ENCODE results near the gene MRPL33. TPM values are rescaled to one million over a fixed set of nuclear protein-coding genes. Genes with fewer than 3 reads are reported as not detected.

The MRPL33 gene
- total and polyA plus RNA-seq, 2 of the 13 experiments (the other 11 are each of a cell fraction or from before 2014, with no cell fraction given): 69.7 to 218 TPM

DNA sequence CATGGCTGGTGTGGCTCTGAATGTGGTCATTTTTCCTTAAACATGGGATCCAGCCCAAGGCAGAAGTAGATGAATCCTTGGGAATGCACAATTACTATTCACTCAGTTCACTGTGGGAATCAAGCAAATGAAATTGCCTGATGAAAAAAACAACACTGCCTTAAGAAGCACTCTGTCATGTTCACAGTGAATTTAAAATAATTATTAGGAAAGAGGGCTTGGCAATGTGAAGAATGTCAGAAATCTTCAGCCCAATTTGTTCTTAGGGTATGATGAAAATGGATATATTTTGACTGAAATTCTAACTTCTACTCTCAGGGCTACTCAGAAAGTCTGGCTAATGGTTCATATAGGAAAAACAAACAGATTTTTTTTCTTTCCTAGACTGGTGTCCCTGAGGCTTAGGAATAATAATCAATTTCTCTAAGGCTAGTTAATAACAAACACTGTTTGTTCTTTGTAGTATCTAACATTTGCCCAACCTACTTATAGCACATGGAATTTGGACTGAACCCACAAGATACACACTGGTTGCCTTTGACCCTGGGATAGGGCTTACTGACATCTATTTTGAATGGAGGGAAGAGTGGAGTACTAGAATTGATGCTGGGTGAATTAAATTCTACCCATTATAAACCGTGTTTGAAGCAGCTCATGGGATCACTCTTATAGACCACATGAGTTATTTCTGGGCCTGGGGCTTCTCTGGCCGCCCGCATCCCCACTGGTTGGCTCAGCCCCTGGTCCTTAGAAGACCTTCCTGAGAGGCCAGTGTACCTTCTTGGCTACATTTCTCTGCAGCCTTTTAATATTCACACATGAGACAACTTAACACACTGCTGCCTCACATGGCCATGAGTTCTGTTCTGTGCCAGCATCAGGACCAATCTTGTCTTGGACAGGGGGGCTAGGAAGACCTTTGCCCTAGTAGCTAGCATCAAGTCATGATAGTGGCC, 8.3 kb upstream of the MRPL33 start (continued):
- TF ChIP-seq, protein P1, sequence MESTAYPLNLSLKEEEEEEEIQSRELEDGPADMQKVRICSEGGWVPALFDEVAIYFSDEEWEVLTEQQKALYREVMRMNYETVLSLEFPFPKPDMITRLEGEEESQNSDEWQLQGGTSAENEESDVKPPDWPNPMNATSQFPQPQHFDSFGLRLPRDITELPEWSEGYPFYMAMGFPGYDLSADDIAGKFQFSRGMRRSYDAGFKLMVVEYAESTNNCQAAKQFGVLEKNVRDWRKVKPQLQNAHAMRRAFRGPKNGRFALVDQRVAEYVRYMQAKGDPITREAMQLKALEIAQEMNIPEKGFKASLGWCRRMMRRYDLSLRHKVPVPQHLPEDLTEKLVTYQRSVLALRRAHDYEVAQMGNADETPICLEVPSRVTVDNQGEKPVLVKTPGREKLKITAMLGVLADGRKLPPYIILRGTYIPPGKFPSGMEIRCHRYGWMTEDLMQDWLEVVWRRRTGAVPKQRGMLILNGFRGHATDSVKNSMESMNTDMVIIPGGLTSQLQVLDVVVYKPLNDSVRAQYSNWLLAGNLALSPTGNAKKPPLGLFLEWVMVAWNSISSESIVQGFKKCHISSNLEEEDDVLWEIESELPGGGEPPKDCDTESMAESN (CRISPR knock-in tag; conservative IDR thresholded peaks at IDR 0.05): no peak
- 0 out of 2 replicates have a peak, but pooled peaks have one; percentile 42 for TF ChIP-seq HOXA5 (CRISPR knock-in tag; IDR thresholded peaks at IDR 0.05)
- TF ChIP-seq, protein P2, sequence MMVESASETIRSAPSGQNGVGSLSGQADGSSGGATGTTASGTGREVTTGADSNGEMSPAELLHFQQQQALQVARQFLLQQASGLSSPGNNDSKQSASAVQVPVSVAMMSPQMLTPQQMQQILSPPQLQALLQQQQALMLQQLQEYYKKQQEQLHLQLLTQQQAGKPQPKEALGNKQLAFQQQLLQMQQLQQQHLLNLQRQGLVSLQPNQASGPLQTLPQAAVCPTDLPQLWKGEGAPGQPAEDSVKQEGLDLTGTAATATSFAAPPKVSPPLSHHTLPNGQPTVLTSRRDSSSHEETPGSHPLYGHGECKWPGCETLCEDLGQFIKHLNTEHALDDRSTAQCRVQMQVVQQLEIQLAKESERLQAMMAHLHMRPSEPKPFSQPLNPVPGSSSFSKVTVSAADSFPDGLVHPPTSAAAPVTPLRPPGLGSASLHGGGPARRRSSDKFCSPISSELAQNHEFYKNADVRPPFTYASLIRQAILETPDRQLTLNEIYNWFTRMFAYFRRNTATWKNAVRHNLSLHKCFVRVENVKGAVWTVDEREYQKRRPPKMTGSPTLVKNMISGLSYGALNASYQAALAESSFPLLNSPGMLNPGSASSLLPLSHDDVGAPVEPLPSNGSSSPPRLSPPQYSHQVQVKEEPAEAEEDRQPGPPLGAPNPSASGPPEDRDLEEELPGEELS (CRISPR knock-in tag; IDR thresholded peaks at IDR 0.05): peak; percentile 87
- TF ChIP-seq TGIF2 (CRISPR knock-in tag; IDR thresholded peaks at IDR 0.05): no peak
- no peak for TF ChIP-seq EZH2 (conservative IDR thresholded peaks at IDR 0.05; ENCODE audit: low read depth, low read length)
- no peak for TF ChIP-seq TSC22D2 (CRISPR knock-in tag; IDR thresholded peaks at IDR 0.05; ENCODE audit: borderline replicate concordance)
- TF ChIP-seq HINFP (CRISPR knock-in tag; IDR thresholded peaks at IDR 0.05; ENCODE audit: low read depth): no peak
- peak; percentile 78 for TF ChIP-seq IKZF5 (CRISPR knock-in tag; IDR thresholded peaks at IDR 0.05)
- no peak for TF ChIP-seq ZFP90 (CRISPR knock-in tag; IDR thresholded peaks at IDR 0.05; ENCODE audit: borderline replicate concordance)
- TF ChIP-seq MTF2 (CRISPR knock-in tag; IDR thresholded peaks at IDR 0.05; ENCODE audit: borderline replicate concordance): no peak
- TF ChIP-seq EP300 (IDR thresholded peaks at IDR 0.05; ENCODE audit: low read depth in 2 of 2, low read length in 2 of 2): peak in 1 of 2 experiments; percentile 91; a peak in 2 of 4 replicates
- TF ChIP-seq EP300 (CRISPR knock-in tag; IDR thresholded peaks at IDR 0.05; ENCODE audit: borderline replicate concordance): peak; percentile 37; the same call in 1 of the 2 replicates
- peak; percentile 96 for TF ChIP-seq RCOR2 (CRISPR knock-in tag; IDR thresholded peaks at IDR 0.05)
- TF ChIP-seq ZNF501 (CRISPR knock-in tag; IDR thresholded peaks at IDR 0.05): no peak
- TF ChIP-seq ZNF557 (CRISPR knock-in tag; IDR thresholded peaks at IDR 0.05): 0 out of 2 replicates have a peak, but pooled peaks have one; percentile 36
- peak; percentile 66; the same call in 1 of the 2 replicates for TF ChIP-seq MEIS1 (CRISPR knock-in tag; IDR thresholded peaks at IDR 0.05; ENCODE audit: borderline replicate concordance)
- TF ChIP-seq BCL3 (CRISPR knock-in tag; IDR thresholded peaks at IDR 0.05): 0 out of 2 replicates have a peak, but pooled peaks have one; percentile 25
- TF ChIP-seq, protein P3, sequence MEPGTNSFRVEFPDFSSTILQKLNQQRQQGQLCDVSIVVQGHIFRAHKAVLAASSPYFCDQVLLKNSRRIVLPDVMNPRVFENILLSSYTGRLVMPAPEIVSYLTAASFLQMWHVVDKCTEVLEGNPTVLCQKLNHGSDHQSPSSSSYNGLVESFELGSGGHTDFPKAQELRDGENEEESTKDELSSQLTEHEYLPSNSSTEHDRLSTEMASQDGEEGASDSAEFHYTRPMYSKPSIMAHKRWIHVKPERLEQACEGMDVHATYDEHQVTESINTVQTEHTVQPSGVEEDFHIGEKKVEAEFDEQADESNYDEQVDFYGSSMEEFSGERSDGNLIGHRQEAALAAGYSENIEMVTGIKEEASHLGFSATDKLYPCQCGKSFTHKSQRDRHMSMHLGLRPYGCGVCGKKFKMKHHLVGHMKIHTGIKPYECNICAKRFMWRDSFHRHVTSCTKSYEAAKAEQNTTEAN (CRISPR knock-in tag; conservative IDR thresholded peaks at IDR 0.05): no peak; the same call in 1 of the 2 replicates
